Smooth muscle cell (in vitro differentiated cells): ENCODE results near the gene COG2. TPM values are rescaled to one million over a fixed set of nuclear protein-coding genes. Genes with fewer than 3 reads are reported as not detected.

ENCODE experiments used
- DNase-seq: peaks from one replicate; lab custom pipeline; 2025; ENCODE audit not compliant: unreplicated experiment; lab: John Stamatoyannopoulos, UW
- H2AFZ ChIP-seq: fragments of 200-600 bp; sonication (generic); 2 replicates; pipeline ENCODE4 v1.6.0; 2016; ENCODE audit warnings: antibody characterized with exemption, low read depth, mild to moderate bottlenecking
- H3F3A ChIP-seq: fragments of 200-600 bp; sonication (generic); 2 replicates; pipeline ENCODE4 v1.6.0; 2017; ENCODE audit warnings: antibody characterized with exemption, low read depth
- H3K27ac ChIP-seq: fragments of 200-600 bp; sonication (generic); 2 replicates; pipeline ENCODE4 v1.5.1; 2016; ENCODE audit warnings: low read depth, mild to moderate bottlenecking
- H3K27me3 ChIP-seq: fragments of 200-600 bp; sonication (generic); 2 replicates; pipeline ENCODE4 v1.6.1; 2016; ENCODE audit warnings: low read depth, mild to moderate bottlenecking
- H3K36me3 ChIP-seq: fragments of 200-600 bp; sonication (generic); 2 replicates; pipeline ENCODE4 v1.5.1; 2016; ENCODE audit warnings: low read depth
- H3K4me1 ChIP-seq: fragments of 200-600 bp; sonication (generic); 2 replicates; pipeline ENCODE4 v1.5.1; 2016; ENCODE audit warnings: low read depth
- H3K4me2 ChIP-seq: fragments of 200-600 bp; sonication (generic); 2 replicates; pipeline ENCODE4 v1.6.0; 2016; ENCODE audit warnings: mild to moderate bottlenecking
- H3K4me3 ChIP-seq: fragments of 200-600 bp; sonication (generic); 2 replicates; pipeline ENCODE4 v1.5.1; 2016; ENCODE audit warnings: mild to moderate bottlenecking
- H3K79me2 ChIP-seq: fragments of 200-600 bp; sonication (generic); 2 replicates; pipeline ENCODE4 v1.6.0; 2016; ENCODE audit warnings: low read depth, mild to moderate bottlenecking
- H3K9ac ChIP-seq: fragments of 200-600 bp; sonication (generic); 2 replicates; pipeline ENCODE4 v1.6.0; 2016; ENCODE audit warnings: low read depth
- H3K9me3 ChIP-seq: fragments of 200-600 bp; sonication (generic); replicated peaks from 2 replicates; pipeline ENCODE4 v1.5.1; 2016; ENCODE audit warnings: low read depth
- H4K20me1 ChIP-seq: fragments of 200-600 bp; sonication (generic); 2 replicates; pipeline ENCODE4 v1.6.0; 2016; ENCODE audit warnings: low read depth
- WGBS: methylation state at CpG from one replicate; pipeline ENCODE4 v1.1.7; 2016; ENCODE audit warnings: low lambda C conversion rate; 5-methylcytosine and 5-hydroxymethylcytosine counted together
- polyA plus RNA-seq: library from polyadenylated mRNA; unstranded; fragments of >200 nt; fragmentation: Nextera tagmentation; extraction: Ambion mirVana; gene quantifications from 2 replicates; pipeline ENCODE4 v1.2.1, GENCODE V29; 2016
- total RNA-seq: library from RNA; depleted of rRNA; stranded (reverse); fragments of >200 nt; gene quantifications from 2 replicates; pipeline ENCODE4 v1.2.3, GENCODE V29; 2014
- TF ChIP-seq, protein P1 (sequence below): fragments of 200-600 bp; sonication (generic); IDR thresholded peaks from 2 replicates; pipeline ENCODE4 v1.5.1; 2017; ENCODE audit warnings: borderline replicate concordance, mild to moderate bottlenecking, antibody characterized with exemption; ENCODE audit not compliant: insufficient read depth, poor library complexity, severe bottlenecking

Gene COG2, protein sequence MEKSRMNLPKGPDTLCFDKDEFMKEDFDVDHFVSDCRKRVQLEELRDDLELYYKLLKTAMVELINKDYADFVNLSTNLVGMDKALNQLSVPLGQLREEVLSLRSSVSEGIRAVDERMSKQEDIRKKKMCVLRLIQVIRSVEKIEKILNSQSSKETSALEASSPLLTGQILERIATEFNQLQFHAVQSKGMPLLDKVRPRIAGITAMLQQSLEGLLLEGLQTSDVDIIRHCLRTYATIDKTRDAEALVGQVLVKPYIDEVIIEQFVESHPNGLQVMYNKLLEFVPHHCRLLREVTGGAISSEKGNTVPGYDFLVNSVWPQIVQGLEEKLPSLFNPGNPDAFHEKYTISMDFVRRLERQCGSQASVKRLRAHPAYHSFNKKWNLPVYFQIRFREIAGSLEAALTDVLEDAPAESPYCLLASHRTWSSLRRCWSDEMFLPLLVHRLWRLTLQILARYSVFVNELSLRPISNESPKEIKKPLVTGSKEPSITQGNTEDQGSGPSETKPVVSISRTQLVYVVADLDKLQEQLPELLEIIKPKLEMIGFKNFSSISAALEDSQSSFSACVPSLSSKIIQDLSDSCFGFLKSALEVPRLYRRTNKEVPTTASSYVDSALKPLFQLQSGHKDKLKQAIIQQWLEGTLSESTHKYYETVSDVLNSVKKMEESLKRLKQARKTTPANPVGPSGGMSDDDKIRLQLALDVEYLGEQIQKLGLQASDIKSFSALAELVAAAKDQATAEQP
- total RNA-seq (23.8 and 31.5 TPM in 2 replicates), polyA plus RNA-seq (13.3 and 16.5 TPM in 2 replicates)

DNA sequence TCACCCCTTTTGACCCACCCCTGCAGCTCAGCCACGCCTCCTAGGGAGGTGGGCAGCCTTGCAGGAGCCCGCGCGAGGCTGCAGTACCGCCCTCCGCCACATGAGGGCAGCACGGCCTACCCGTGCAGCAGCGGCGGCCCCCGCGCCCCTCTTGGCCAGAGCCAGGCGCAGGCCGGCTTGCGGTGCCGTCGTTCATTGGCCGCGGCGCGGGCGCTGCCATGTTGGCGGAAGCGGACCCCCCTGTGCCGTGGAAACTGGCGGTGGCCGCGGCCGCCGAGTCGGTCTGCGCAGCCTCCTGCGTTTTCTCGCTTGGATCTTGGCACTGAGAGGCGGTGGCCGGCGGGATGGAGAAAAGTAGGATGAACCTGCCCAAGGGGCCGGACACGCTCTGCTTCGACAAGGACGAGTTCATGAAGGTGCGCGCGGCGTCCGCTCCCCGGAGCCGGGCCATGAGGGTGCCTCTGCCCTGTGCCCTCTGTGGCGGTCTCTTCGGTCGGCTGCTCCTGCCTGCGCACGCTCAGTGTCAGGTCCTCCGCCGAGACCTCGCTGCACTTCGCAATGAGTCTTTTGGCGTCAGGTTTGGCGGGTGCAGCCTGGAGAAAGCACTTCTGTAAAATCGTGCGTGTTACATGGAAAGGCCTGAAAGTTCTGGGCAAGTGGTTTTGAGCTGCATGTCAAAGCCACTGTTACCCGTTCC lies at the start of gene COG2:
Gene COG2 (plus strand): TSS at position 219 of the 697 bp plus-strand sequence. CDS start 126 bp downstream, at position 345.
- Histone ChIP-seq H3K27ac (peak within 1 kb of the TSS; percentile 76), H3F3A (peaks cover 4% of the 10 kb centered on the region), H3K9ac (peak within 1 kb of the TSS; percentile 66), H3K36me3 (no peaks in the 10 kb centered on the region), H3K27me3 (peaks cover 22% of the 10 kb centered on the region), H2AFZ (peak within 1 kb of the TSS; percentile 85), H3K79me2 (peaks cover 37% of the 10 kb centered on the region), H3K4me1 (peaks cover 15% of the 10 kb centered on the region), H3K4me2 (peak within 1 kb of the TSS; percentile 96), H4K20me1 (peaks cover 34% of the 10 kb centered on the region), H3K4me3 (peak within 1 kb of the TSS; percentile 88), H3K9me3 (no peaks in the 10 kb centered on the region)
- under 1% methylated on average over 54 of the region's 62 CpGs for WGBS
- TF ChIP-seq, protein P1, sequence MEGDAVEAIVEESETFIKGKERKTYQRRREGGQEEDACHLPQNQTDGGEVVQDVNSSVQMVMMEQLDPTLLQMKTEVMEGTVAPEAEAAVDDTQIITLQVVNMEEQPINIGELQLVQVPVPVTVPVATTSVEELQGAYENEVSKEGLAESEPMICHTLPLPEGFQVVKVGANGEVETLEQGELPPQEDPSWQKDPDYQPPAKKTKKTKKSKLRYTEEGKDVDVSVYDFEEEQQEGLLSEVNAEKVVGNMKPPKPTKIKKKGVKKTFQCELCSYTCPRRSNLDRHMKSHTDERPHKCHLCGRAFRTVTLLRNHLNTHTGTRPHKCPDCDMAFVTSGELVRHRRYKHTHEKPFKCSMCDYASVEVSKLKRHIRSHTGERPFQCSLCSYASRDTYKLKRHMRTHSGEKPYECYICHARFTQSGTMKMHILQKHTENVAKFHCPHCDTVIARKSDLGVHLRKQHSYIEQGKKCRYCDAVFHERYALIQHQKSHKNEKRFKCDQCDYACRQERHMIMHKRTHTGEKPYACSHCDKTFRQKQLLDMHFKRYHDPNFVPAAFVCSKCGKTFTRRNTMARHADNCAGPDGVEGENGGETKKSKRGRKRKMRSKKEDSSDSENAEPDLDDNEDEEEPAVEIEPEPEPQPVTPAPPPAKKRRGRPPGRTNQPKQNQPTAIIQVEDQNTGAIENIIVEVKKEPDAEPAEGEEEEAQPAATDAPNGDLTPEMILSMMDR = peak; percentile 100
- peak; percentile 96 for DNase-seq

DNA sequence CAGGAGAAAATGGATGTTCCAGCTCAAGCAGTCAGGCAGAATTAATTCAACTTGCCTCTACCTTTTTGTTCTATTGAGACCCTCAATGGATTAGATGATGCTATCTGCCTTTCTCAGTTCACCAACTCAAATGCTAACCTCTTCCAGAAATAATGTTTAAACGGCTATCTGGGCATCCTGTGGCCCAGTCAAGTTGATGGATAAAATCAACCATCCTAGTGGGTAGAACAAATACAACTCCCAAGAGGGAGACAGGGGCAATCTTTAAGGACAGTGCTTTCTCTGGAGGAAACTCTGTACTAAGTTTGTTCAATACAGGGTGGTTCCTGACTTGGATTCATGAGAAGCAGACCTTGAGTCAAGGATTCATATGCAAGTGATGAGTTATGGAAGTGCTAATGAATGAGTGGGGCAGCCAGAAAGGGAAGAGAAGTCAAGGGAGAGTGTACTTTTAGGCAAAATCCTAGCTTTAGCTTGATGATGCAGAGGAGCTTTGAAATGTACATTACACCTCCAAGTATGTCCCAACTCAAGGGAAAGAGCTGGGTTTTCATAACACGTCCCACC lies 49.4 kb upstream of the COG2 start:
- Histone ChIP-seq H3K4me3 (no peak overlapping the region), H2AFZ (no peak overlapping the region), H3K27ac (no peak overlapping the region), H3K36me3 (no peaks in the 10 kb centered on the region), H3K4me1 (no peaks in the 10 kb centered on the region), H3K27me3 (peaks cover 11% of the 10 kb centered on the region), H3K9ac (no peak overlapping the region), H3F3A (no peaks in the 10 kb centered on the region), H4K20me1 (no peaks in the 10 kb centered on the region), H3K4me2 (no peak overlapping the region), H3K9me3 (no peaks in the 10 kb centered on the region), H3K79me2 (no peaks in the 10 kb centered on the region)
- WGBS = 68% methylated on average over 2 of the region's 2 CpGs
- DNase-seq = no peak
- TF ChIP-seq, protein P1 = no peak

DNA sequence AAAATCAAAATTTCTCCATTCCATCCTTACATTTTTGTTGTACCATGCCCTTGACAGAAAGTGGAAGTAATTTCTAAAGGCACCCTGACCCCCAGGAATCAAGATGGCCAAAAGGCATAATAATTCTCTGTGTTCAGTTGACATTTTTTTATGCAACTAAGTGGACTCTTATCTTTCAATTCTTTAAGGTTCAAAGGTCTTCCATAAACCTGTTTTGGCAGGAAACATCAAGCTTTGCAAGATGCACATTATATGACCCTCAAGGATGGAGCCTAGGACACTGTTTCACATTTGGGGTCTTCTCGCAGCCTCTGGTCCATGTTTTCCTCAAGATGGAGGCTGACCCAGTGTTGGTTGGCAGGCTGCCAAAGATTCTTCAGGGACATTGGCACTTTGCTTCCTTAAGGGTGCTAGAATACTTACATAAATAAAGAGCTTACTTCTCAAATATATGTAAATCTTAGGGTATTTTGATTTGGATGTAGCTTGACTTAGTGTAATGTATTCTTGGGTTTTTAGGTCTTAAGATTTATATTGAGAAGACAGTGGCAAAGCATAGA lies 48.0 kb upstream of the COG2 start:
- no peaks in the 10 kb centered on the region for H3K9me3 ChIP-seq
- H3K4me3 ChIP-seq = no peak overlapping the region
- H3K9ac ChIP-seq = no peak overlapping the region
- no peak overlapping the region for H3K27ac ChIP-seq
- WGBS = 76% methylated on average over 1 of the region's 1 CpG
- no peaks in the 10 kb centered on the region for H3F3A ChIP-seq
- H3K4me2 ChIP-seq = no peak overlapping the region
- no peaks in the 10 kb centered on the region for H3K4me1 ChIP-seq
- peaks cover 10% of the 10 kb centered on the region for H3K27me3 ChIP-seq
- no peaks in the 10 kb centered on the region for H3K36me3 ChIP-seq
- DNase-seq = no peak
- no peaks in the 10 kb centered on the region for H3K79me2 ChIP-seq
- no peaks in the 10 kb centered on the region for H4K20me1 ChIP-seq
- TF ChIP-seq, protein P1 = no peak
- H2AFZ ChIP-seq = no peak overlapping the region
